Measurements from ENCODE around the gene CEBPG.
A peak's percentile ranks its signal among the peaks of the same experiment; 100 is the strongest.

Gene CEBPG

DNA sequence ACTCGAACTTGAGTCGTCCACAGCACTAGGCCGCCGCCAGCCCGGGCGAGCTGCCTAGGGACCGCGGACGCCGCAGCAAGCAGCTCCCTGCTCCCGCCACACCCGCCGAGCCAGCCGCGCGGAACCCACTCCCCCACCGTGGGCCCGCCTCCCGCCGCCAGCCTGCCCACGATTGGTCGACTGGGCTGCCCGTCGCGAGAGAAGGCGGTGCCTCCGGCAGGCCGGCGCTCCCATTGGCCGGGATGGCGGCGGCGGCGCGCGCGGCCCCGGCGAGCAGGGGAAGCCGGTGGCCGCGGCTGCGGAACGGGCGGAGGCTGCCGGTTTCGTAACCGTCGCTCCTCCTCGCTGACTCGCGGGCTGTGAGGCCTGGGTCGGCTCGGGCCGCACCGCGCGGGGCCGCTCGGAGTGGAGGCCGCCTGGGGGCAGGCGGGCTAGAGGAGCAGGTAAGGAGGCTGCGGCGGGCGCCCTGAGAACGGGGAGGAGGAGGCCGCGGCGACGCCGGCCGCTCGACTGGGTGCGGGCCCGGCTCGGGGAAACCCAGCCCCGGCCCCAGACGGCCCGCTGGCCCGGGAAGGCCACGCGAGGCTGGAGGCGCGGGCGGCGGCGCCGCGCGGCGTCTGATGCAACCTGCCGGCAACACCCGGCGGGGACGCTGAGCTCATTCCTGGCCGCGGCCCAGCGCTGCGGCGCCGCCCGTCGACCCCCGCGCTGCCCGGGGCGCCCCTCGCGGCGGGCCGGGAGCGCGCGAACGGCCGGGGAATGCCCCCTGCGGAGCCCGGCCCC lies at the start of gene CEBPG:
CEBPG (plus strand) TSS at position 257 of the 783 bp plus-strand sequence. CDS start 5,531 bp downstream, outside the sequence.
- DNase-seq, result peak; percentile 90

DNA sequence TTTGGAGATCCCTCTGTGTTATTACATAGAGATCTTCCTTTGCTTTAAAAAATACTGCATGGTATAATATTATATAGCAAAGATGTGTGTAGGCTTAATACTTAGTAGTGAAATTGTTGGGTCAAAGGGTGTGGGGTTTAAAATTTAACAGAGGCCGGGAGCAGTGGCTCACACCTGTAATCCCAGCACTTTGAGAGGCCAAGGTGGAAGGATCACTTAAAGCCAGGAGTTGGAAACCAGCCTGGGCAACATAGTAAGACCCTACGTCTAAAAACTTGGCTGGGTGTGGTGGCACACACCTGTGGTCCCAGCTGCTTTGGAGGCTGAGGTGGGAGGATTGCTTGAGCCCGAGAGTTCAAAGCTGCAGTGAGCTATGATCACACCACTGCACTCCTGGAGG lies 48.9 kb upstream of the CEBPG start:
- DNase-seq, result no peak

DNA sequence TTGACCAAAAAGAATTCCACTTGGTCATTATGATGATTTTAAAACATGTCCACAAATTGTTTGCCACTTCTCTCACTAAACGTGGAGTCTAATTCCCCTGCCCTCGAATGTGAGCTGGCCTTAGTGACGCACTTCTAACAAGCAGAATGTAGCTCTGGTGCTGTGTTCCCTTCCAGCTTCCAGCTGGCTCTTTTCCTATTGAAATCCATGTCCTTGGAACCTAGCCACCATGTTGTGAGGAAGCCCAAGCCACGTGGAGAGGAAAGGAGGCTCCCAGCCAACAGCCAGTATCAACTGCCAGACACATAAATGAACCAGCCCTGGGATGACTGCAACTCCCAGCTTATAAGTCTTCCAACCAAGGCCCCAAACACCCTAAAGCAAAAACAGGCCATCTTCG lies 47.6 kb upstream of the CEBPG start:
- no peak for DNase-seq

DNA sequence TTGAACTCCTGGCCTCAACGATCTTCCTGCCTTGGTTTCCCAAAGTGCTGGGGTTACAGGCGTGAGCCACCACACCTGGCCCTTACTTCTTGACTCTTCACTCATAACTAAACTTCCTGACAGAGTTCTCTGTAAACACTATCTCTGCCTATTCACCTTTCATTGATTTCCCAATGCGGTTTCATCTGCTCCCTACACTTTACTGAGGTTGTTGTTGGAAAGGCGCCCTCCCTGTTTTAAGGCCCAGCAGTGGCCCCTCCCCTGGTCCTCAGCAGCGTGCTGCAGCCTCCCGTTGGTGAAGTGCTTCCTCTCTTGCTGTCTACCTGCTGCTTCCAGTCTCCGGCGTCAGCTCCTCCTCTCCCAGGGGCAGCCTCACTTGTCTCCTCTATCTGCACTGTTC lies 44.4 kb upstream of the CEBPG start:
- DNase-seq, result no peak

DNA sequence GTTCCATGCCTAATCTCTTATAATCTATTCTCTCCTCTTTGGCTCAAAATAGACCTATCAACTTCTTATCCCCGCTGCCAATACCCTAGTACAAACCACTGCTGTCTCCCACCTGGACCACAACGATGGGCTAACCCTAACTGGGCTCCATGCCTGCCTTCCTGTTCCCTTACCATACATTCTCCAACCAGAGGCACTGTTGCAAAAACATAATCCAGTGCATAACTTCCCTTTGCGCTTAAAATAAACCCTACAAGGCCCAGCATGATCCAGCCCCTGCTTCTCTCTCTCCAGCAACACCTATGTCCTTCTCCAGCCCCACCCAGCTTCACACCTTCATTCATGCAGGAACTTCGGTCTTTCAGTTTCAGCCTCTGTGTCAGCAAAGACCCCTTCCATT lies 43.8 kb upstream of the CEBPG start:
- DNase-seq, result no peak

DNA sequence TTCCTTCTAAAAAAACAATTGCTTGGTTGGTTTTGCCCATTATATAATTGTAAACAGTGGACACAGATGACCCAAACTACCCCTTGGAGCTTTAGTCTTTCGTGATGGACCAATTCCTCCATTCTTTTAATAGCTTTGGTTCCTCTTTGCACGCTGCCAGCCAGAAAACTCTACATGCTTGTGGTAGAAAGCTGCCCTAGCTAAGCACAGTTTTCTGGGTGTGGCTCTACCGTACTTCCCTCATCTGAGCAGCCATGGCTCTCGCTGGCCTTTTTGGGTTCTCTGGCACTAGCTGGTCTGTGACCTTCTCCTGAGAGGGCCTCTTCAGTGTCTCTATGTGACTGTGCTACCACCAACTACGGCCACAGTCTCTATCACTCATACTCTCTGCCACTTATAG lies 41.3 kb upstream of the CEBPG start:
- DNase-seq, result no peak

DNA sequence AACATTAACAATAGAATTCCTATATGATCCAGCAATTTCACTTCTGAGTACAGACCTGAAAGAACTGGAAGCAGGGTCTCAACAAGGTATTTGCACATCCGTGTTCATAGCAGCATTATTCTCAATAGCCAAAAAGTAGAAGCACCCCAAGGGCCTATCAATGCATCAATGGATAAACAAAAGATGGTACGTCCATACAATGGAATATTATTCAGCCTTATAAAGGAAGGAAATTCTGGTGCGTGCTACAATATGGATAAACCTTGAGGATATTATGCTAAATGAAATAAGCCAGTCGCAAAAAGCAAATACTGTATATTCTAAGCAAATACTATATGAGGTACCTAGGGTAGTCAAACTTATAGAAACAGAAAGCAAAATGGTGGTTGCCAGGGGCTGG lies 40.4 kb upstream of the CEBPG start:
- no peak for DNase-seq

DNA sequence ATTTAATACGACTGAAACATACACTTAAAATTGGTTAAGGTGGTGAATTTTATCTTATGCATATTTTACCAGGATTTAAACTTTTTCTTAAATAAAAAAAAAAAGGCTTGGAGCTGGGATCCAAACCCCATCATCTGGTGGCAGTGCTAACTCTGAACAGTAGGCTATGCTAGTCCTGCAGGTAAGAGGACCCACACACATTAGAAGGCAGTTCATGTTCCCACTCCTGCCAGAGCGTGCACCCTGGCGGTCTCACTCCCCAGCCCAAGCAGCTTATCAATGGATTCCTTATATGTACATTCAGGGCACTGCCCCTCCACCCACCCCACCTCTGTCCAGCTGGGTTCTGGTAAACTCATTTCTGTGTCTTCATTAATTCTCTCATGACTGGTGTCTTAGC lies 39.9 kb upstream of the CEBPG start:
- DNase-seq, result no peak

DNA sequence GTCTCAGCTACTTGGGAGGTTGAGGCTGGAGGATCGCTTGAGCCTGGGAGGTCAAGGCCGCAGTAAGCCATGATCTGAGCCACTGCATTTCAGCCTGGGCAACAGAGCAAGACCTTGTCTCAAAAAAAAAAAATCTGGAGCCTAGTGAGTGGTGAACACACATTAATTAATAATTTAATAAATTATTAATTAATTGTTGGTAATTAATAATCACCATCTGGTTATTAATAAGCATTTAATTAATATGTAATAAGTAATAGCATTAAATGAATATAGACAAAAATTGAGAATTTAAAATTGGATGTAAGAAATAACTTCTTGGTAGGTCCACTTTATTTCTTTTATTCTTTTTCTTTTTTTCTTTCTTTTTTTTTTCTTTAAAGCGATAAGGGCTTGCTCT lies 39.2 kb upstream of the CEBPG start:
- DNase-seq, result no peak

DNA sequence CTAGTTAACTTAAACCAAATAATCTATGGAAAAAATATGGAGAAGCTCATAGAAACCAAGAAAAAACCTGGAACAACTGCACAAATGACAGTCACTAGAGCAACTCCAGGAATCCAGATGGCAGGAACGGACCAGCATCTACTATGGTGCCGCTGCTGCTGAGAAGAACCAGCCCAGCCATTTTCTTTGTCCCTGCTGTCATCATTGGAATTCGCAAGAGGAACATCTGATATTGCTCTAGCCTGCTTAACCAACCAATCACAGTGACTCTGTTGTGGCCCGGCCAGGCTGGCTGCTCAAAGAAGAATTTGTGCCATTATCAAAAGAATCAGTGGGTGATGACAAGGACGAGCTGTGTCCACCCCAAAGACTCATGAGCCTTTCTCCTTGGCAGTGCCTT lies 38.1 kb upstream of the CEBPG start:
- no peak for DNase-seq

DNA sequence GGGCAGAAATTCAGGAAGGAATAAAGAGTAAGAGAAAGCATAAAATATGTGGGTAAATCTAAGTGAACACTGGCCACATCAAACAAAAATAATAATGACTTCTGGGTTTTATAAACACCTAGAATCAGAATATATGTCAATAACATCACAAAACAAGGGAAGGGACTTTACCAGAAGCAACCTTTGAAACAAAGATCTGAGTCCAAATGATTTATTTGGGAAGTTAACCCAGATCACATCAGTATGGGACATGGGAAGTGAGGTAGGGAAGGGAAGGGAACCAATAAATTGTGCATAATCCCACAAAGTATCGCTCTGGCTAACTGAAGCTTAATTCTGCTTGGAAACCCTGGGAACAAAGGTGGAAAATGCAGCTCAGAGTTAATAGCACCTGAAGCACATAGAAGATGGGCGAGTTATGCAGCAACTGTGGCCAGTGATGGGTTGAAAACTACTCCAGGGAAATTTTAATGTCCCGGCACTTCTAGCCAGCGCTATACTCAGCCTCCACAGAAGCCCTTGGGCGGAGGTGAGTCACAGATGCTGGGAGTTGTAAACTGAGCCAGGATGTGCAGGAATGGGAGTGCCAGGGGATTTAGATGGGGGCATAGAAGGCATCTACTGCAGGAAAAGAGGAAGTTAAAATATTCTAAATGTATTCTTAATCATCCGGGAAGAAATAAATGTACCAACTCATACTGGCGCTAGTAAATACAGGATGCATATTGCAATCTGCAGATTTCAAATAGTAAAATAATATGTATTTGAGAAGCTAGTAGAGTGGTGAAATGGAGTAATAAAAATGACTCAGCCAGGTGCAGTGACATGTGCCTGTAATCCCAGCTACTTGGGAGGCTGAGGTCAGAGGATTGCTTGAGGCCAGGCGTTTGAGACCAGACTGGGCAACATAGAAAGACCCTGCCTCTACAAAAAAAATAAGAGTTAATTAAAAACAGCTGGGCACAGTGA lies 34.2 kb upstream of the CEBPG start:
- no peak for DNase-seq

DNA sequence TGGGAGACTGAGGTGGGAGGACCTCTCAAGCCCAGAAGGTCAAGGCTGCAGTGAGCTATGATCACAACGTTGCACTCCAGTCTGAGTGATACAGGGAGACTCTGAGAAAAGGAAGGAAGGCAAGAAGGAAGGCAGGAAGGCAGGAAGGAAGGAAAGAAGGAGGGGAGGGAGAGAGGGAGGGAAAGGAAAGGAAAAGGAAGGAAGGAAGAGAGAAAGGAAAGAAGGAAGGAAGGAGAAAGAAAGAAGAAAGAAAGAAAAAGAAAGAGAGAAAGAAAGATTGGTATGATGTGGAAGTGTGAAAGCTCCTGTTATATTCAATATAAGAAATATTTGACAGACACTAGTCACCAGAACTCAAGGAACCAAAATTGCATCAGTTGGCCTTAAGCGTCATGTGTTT lies 32.5 kb upstream of the CEBPG start:
- DNase-seq, result no peak

DNA sequence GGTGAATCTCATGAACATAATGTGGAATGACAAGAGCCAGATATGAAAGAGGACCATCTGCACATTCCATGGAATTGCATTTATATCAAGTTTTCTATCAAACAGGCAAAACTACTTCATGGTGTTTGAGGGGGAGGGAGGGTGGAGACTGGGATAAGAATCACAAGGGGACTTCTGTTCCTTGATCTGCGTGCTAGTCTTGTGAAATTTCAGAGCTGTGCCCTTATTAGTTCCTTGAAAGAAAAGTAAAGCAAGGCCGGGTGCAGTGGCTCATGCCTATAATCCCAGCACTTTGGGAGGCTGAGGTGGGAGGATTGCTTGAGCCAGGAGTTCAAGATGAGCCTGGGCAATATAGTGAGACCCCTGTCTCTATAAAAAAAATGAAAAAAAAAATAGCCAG lies 30.2 kb upstream of the CEBPG start:
- DNase-seq, result no peak

DNA sequence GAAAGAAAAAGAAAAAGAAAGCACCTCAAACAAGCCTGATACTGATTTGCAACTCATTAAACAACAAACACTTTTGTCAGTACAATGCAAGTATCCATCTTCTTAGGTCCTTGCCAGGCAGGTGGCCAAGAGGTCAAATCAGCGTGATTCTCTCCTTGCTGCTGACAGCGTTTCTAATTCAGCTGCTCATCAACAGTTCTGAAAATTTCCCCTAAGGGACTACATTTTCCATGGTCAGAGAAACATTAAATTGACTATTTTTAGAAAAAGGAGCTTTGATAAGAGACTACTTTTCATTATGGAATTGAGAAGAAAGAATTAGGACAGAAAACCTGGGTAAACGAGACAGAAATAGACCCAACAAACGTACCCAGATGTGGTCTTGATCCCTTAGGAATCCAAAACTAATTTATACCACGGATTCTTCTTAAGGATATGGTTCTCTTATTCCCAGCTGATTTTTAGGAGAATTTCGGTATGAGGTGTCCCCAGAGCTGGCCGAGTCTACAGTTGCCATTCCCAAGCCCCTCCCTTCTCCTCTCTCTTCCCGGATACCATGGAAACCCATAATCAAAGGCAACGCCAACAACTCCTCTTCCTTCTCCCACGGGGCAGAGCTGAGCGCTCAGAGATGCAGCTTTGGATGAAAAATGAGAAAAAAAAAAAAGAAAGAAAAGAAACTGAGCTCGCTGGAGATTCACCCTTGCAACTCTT lies 29.5 kb upstream of the CEBPG start:
- no peak for DNase-seq

DNA sequence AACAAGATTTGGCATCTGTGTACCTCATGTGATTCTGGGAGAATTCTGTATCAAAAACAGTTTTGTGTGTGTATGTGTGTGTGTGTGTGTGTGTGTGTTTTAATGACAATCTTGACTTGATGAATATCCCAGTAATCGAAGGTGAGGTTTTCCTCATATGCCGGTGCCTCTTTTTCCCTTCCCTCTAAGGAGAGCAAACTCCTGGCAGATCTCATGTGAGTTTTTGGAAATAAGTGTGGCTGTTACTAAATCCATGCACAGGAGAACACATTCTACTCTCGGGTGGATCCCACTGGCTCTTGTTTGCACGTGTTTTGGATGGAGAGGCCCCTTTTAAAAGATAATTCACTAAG lies 29.0 kb upstream of the CEBPG start:
- no peak for DNase-seq

DNA sequence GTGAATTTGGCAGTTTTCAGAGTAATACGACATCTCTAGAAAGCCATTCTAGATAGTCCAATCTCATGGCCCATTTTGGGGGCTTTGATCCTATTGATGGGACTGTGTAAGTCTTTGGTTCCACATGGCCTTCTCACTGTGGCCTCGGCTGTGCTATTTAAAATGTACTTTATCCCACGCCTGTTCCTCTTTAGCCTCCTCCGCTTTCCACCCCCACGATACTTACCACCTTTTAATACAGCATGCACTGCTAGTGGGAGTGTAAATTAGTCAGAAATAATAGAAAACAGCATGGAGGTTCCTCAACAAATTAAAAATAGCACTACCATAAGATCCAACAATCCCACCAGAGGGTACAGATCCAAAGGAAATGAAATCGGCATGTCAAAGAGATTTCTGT lies 28.3 kb upstream of the CEBPG start:
- no peak for DNase-seq

DNA sequence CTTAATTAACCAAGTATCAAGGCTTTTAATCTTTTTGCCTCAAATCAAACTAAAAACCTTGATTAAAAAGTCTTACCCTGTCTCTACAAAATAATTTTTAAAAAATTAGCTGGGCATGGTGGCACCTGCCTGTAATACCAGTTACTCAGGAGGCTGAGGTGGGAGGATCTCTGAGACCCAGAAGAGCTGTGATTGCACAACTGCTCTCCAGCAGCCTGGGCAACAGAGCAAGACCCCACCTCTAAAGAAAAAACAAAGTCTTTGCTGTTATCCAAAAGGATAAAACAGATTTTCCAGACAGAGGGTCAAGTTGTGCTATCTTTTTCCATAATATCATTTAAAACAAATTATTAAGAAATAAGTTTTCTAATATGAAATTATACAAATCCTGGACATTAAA lies 26.8 kb upstream of the CEBPG start:
- no peak for DNase-seq

DNA sequence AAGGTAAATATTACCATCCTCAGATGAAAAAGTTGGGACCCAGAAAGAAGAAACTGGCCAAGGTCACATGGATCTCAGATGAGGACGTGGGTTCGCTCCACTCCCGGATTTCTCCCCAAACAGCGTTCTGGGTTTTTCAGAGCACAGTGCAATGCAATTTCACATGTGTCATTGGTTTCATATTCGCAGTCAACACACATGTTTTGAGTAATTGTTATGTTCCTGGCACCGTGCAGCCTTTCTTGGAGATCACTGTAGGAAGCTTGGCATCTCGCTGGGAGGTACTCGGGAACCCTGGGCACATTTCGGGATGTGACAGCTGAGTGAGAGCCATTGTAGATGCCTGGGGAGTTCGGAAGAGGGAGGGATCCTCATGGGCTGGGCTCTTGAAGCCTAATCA lies 26.2 kb upstream of the CEBPG start:
- DNase-seq, result no peak

DNA sequence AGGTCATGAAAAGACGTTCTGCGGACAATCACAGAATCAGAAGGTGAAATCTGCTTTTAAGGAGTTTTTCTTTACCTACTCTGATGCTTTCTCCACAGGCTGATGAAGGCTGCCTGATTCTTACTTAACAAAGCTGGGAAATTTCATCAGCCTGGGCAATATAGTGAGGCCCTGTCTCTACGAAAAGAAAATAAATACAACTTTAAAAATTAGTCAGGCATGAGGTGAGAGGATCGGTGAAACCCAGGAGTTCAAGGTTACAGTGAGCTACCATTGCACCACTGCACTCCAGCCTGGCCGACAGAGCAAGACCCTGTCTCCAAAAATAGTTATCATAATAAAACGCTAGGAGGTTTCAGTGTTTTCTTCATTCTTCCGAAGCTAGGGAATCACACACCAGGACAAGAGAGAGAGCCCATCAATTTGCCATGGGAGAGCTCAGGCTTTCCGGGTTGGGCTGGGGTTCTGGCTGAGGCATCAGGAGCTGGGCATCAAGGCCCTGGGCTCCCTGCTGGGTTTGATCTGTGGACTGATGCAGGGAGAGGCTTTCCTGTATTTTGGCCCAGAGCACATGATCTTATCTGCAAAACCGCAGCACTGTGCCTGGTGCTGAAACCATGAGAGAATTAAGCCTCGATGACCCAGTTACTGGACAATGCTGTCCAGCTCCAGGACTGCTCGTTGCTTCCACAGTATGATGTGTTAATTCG lies 25.1 kb upstream of the CEBPG start:
- DNase-seq, result peak; percentile 4

DNA sequence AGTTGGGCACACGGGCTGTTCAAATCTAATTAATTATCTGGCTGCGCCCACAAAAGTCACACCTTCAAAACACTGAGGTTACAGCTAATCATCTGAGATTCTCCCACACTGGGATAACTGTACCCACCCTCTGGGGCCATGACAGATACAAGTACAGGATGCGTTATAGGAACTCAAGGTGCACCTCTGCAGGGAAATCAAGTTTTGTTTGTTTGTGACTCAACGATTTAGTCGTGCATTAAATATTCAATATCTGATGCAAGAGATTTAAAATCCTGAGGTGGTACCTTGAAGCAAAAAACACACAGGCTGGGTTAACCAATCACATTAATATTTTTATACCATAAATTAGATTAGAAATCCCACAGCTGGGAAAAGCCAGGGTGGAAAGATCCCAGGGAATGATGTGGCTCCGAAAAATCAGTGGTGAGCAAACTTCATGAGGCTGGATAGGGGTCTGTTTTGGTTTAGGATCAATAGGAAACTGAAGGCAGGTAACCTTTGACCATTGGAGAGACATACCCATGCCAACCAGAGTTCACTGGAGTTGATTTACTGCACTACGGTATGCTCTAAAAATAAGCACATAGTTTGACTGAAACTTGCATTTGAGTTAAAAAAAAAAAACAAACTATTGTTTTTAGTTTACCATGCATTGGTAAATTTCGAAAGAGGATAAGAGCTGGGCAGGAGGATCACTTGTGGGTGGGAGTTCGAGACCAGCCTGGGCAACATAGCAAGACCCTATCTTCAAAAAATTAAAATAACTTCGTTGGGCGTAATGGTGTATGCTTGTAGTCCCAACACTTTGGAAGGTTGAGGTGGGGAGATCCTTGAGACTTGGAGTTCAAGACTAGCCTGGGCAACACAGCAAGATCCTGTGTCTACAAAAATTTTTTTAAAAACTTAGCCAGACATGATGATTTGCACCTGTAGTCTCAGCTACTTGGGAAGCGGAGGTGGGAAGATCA lies 23.9 kb upstream of the CEBPG start:
- DNase-seq, result no peak

DNA sequence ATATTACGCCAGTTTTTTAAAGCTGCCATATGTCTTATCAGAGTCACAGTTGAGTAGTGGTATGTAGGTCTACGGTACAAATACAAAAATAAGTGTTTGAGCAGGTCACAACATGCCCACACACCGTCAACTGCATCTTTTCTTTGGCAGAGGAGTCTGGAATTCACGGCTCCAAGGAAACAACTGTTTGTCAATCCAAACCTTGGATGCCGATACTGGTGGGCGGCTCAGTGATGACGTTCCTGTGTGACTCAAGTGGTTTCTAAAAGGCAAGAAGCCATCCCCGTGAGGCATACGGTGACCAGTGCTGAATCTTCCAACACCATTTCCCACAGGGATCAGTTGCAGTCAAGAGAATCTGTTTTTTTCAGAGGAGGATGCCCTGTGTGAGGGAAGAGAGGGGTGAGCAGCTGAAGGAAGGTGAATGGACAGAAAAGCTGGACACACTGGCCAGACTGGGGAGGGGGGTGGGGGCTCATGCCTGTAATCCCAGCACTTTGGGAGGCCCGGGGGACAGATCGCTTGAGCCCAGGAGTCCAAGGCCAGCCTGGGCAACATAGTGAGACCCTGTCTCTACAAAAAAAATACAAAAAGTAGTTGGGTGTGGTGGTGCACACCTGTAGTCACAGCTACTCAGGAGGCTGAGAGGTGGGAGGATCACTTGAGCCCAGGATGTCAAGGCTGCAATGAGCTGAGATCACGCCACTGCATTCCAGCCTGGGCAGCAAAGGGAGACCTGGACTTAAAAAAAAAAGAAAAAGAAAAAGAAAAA lies 22.8 kb upstream of the CEBPG start:
- peak; percentile 30 for DNase-seq

Measured in GOT3 (cell line).